Nasal cavity respiratory epithelium epithelial cell of viscerocranial mucosa (primary cell): ENCODE data around the gene RSPH4A. TPM values are rescaled to one million over a fixed set of nuclear protein-coding genes. Genes with fewer than 3 reads are reported as not detected.

ENCODE experiments used
- total RNA-seq: library from RNA; depleted of rRNA; stranded (reverse); fragments of >200 nt; gene quantifications from 2 replicates; pipeline ENCODE4 v1.2.3, GENCODE V29; 2014

The RSPH4A gene
- under 0.01 TPM in 2 replicates for total RNA-seq

GRCh38 chr6:116615937-116616736 is at the start of gene RSPH4A:
TSS of gene RSPH4A (plus strand) at chr6:116616479. CDS start at chr6:116616624, 145 bp downstream.

GRCh38 chr6:116570856-116571682 is 45.2 kb upstream of the RSPH4A start, which contains the start of gene RWDD1:
TSS of gene RWDD1 (plus strand) at chr6:116571504. CDS start at chr6:116571583, 79 bp downstream.

GRCh38 chr6:116680880-116681672 is 64.8 kb downstream of the RSPH4A start, which contains the start of gene KPNA5:
TSS of gene KPNA5 (plus strand) at chr6:116681211. CDS start at chr6:116681335, 124 bp downstream.

Other genes with a start within 250 kb of the RSPH4A start
- 112 and 148 TPM in 2 replicates for gene DSE, start 245.5 kb upstream of the RSPH4A start, total RNA-seq
- gene CALHM6, start 155.1 kb upstream of the RSPH4A start, total RNA-seq, result 0.43 and 0.68 TPM in 2 replicates
- gene CALHM5, start 104.8 kb upstream of the RSPH4A start, total RNA-seq, result under 0.01 and 0.21 TPM in 2 replicates
- gene TRAPPC3L, start 70.8 kb upstream of the RSPH4A start, total RNA-seq, result not detected in 2 replicates
- not detected in 2 replicates for gene CALHM4, start 62.7 kb upstream of the RSPH4A start, total RNA-seq
- gene RWDD1, start 45.0 kb upstream of the RSPH4A start, total RNA-seq, result 18.1 and 24.9 TPM in 2 replicates
- gene ZUP1, start 52.3 kb downstream of the RSPH4A start, total RNA-seq, result 25.2 and 26.3 TPM in 2 replicates
- 3.1 and 5.5 TPM in 2 replicates for gene KPNA5, start 64.7 kb downstream of the RSPH4A start, total RNA-seq
- gene FAM162B, start 149.2 kb downstream of the RSPH4A start, total RNA-seq, result not detected in 2 replicates
- gene GPRC6A, start 212.6 kb downstream of the RSPH4A start, total RNA-seq, result not detected in 2 replicates